ENCODE data around the gene TEX52. TPM values are rescaled to one million over a fixed set of nuclear protein-coding genes. Genes with fewer than 3 reads are reported as not detected.
A peak's percentile ranks its signal among the peaks of the same experiment; 100 is the strongest.
"Not testable (repeated sequence)": the region's sequence is repeated elsewhere in the genome, so short reads cannot be mapped to it uniquely, and the experiment has no call there.

The TEX52 gene
- total RNA-seq, 1 experiment from 2014 or later, result not detected

DNA sequence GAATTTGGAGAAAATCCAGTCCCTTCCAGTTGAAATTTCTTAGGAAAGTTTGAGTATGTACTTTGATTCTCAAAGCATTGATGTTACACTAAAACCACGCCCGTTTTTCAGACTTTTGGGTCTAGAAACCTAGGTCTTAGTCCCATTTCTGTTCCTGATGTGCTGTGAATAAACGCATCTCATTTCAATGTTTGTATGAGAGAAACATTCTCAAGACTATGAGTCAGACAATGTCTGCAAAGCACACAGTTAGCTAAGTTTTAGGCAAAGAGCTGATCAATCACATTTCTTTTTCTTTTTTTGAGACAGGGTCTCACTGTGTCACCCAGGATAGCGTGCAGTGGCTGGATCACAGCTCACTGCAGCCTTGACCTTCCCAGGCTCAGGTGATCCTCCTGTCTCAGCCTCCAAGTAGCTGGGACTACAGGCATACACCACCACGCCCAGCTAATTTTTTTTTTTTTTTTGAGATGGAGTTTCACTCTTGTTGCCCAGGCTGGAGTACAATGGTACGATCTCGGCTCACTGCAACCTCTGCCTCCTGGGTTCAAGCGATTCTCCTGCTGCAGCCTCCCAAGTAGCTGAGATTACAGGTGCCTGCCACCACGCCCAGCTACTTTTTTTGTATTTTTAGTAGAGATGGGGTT, 12.3 kb upstream of the TEX52 start:
- not testable (repeated sequence) for DNase-seq (ENCODE audit: low read depth)

DNA sequence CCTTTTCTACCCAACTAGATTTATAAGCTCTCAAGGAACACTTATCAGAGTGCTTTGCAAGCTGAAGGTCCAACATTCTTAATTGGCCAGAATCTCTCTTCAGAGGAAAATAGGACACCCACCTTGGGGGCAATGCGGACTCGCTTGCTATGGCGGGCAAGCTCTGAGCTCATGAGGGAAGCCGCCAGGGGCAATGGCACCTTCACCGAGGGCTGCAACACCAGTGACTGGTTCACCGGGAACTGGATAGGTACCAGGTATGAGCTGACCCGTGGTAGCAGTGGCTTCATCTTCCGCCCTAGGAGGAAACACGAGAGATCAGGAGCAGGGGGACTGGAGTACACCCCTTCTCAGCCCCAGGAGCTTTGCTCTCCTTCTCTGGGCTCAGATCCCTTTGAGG, 7.4 kb upstream of the TEX52 start:
- no peak for DNase-seq (ENCODE audit: low read depth)

DNA sequence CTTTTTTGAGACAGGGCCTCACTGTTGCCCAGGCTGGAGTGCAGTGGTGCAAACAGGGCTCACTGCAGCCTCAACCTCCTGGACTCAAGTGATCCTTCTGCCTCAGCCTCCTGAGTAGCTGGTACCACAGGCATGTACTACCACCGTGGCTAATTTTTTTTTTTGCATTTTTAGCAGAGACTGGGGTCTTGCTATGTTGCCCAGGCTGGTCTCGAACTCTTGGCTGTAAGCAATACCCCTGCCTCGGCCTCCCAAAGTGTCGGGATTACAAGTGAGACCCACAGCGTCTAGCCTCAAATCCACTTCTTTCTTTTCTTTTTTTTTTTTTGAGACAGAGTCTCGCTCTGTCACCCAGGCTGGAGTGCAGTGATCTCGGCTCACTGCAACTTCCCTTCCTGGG, 6.6 kb upstream of the TEX52 start:
- not testable (repeated sequence) for DNase-seq (ENCODE audit: low read depth)

DNA sequence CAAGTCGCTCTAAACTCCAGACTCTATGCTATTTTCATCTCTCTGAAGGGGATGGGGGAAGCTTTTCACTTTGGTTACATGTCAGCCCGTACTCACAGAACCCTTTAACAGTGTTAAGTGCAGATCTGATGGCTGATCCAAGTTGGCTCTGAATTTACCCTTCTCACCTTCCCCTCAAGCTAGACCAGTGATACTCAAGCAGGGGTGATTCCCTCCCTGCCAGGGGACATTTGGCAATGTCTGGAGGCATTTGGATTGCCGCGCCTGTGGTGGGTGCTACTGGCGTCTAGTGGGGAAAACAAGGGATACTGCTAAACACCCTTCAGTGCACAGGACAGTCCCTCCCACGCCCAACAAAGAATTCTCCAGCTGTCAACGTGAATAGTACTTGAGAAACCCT, 6.0 kb upstream of the TEX52 start:
- DNase-seq (ENCODE audit: low read depth), result no peak

DNA sequence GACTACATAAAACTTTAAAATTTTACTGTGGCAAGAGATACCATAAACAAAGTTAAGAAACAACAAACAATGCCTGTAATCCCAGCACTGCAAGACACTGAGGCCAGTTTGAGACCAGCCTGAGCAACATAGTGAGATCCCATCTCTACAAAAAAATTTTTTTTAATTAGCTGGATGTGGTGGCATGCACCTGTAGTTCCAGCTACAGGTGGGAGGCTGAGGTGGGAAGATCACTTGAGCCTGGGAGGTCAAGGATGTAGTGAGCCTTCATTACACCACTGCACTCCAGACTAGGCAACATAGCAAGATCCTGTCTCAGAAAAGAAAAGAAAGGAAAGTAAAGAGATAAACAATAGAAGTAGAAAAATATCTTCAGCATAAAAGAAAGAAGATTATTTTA, 3.3 kb upstream of the TEX52 start:
- no peak for DNase-seq (ENCODE audit: low read depth)

DNA sequence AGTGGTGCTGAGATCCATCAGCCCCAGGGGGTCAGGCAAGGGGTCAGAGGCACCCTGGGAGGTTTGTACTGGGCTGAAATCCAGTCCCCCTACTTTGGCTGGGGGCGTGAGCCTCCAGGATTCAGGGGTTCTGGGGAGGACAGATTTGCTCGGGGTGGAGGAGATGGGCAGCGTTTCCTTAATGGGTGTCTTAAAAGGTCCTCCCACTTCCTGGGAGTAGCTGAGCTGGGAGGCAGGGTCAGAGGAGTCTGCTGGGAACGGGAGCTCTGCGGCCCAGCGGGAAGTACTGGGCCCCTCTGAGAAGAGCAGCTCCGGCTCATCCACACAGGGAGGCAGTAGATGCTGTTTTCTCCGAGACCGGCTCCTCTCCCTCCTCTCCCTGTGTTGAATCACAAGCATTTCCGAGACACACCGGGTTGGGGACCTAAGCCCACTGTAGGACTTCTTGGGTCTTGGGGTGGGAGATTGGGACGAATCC, 2.1 kb upstream of the TEX52 start:
- no peak for DNase-seq (ENCODE audit: low read depth)

DNA sequence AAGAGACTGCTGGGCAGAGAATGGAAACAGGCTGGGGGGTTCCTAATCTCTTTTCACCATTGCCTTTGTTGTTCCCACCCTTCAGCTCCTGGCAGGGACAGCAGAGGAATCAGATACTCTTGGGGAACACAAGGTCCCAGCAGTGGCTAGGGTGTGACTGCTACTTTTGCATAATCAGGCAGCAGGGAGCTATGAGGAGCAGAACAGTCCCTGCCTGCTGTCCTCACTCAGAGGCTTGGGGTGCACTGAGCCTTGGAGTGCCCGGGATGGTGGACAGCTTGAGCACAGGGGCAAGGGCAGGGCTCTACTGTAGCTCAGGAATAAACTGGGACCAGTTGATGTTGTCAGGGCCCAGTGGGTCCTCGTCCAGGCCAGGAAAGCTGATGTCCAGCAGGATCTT, 1.5 kb upstream of the TEX52 start:
- DNase-seq (ENCODE audit: low read depth), result no peak

DNA sequence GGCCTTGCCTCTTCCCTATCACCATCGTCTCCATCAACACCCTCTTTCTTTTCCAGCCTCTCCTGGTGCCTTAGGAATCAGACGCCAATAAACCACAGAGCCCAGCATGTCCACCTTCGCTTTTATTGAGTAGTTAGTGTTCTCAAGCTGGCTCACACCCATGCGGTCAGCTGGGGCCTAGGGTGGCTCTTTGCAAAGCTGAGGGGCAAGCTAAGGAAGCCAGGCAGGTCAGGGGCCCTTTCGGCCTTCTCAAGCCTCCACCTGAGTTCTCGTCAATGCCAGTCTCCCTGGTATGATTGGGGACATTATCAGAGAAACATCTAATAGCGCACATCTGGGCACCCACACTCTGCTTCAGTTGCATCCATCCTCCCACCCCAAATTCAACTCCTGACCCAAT, 737 bp upstream of the TEX52 start:
- no peak for DNase-seq (ENCODE audit: low read depth)

DNA sequence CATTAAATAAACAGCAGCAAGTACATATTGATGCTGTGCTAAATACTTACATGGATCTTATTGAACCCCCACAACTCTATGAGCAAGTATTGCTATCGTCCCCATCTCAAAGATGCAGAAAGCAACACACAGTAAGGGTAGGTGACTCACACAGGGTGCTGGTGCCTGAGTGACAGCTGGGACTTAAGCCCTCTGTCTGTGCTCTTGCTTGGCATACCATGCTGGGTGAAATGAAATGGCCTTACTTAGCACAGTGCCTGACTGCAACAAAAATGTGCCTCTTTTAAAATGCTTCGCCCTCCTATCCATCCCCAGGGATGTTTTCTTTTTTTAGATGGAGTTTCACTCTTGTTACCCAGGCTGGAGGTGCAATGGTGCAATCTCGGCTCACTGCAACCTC, 788 bp downstream of the TEX52 start:
- peak; percentile 35 for DNase-seq (ENCODE audit: low read depth)

DNA sequence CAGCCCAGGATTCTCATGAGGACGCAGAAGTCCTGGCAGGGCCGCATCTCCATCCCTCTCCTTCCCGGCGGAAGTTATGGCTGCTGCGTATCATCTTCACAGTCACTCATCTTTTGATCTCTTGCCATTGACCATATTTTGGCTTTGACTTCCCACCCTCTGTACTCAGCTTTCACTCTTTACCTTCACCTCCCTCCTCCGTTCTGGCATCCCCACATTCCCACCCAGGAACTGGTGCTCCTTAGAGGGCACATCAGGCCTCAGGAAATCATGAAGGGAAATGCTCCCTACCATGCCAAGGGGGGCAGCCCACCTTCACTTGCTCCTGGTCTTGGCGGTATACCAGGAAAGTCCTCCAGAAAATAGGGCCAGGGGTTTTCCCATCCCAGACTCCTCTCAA, 1.3 kb downstream of the TEX52 start:
- DNase-seq (ENCODE audit: low read depth), result no peak

DNA sequence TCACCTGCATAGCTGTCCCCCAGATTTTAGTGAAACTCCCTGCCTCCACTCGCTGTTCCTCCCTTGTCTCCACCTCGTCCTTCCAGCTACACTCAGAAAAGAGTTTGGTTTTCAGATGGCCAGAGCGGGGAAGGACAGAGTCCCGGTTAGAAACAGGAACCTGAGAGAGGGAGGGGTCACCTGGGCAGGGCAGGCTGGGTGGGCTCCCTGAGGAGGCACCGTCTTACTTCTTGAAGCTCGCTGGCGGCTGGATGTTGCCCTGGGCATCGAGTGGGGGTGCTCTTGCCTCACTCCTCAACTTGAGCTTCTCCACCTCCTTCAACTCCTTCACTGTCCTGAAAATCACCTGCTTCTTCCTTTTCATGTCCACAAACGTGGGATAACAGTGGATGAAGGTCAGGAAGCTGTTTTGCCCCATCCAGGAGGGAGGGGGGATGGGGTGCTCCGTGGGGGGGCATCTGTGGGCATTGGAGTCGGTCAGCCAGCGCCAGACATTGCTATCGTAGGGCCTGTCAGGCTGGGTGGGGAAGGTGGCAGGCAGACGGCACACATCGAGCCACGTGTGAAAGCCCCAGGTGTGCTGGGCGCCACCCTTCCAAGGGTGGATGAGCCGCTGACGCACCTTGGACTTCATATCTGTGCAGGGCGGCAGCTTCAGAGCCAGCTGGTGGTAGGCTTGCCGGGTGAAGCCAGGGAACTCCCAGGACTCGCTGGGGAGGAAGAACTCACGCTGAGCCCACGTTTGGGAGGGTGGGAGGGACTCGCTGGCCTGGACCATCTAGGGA, 2.0 kb downstream of the TEX52 start:
- DNase-seq (ENCODE audit: low read depth), result no peak

DNA sequence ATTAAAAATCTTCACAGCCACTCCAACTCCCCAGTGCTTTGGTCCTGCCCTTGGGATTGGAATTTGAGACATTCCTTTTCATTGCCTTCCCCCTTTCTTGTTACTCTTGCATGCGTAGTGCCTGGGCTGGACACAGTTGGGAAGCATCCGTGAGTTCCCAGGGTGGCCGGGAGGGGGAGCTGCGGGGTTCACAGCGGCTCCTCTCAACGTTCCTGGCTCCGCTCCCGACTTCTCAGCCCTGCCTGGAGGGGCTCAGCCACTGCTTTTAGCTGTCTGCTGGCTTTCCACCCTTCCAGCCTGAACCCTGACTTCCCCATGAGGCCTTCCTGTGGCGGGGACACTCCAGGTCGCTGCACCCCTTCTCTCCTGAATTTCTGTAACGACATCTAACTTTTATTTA, 3.2 kb downstream of the TEX52 start:
- peak; percentile 48 for DNase-seq (ENCODE audit: low read depth)

DNA sequence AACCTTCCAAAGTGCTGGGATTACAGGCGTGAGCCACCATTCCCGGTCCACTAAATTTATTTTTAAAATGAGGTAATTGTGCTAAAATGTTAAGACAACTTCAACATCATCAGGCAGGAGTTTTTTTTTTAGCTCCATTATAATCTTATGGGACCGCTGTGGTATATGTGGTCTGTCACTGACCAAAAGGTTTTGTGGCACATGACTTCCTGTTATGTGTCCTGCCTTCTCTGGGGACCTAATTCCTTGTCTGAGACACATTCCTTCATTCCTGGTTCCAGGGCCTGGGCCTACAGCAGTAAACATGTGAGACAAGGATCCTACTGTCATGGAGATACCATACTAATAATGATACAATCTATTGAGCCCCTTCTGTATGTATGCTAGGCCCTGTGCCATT, 4.9 kb downstream of the TEX52 start:
- no peak for DNase-seq (ENCODE audit: low read depth)

DNA sequence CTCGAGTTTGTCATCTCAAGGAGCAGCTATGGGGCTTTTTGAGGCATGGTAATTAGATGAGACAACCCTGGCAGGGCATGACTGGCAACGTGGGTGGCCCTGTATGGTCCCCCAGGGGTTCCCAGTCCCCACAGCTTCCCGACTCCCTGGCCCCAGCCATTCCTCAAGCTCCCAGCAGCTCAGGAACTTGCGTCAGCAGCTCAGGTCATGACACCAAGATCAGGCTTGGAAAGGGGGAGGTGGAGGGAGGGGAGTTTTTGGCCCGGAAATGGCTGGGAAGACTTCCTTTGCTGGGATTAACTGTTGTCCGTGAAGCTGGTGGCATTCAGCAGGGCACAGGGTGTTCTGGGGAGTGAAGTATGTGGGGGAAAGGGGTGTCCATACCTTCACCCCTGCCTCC, 11.6 kb downstream of the TEX52 start:
- peak; percentile 43 for DNase-seq (ENCODE audit: low read depth)

DNA sequence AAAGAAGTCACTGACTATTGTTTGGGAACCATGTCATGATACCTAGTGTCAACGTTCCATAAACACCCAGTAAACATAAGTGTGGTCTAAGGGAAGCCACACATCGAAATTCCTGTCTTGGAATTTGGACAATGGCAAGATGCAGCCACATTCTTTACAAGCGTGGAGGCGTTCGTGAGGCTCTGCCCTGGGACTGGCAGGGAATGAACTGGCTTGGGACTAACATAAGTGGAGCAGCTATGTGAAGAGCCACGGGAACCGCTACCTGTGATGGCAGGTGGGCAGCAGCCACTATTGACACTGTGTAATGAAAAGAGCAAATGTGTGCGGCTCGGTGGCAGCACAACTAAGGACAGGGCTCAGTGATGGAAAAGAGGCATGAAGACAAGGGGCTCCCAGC, 12.1 kb downstream of the TEX52 start:
- no peak for DNase-seq (ENCODE audit: low read depth)

DNA sequence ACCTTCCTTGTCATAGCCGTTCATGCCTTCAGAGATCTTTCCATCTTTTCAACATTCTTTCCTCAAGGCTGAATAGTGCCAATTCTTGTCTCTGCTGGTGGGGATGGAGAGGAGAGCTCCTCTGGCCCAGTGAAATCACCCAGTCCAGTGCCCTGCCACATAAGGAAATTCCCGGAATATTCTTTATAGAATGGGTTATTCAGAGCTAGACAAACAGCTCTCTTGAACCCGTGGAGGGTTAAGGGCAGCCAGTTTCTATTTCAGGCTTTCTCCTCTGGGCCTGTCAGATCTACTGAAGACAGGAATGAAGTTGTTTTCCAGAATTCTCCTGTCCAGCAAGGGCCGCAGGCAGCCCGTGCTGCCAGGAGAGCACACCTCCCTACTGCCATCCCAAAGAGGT, 13.9 kb downstream of the TEX52 start:
- no peak for DNase-seq (ENCODE audit: low read depth)

DNA sequence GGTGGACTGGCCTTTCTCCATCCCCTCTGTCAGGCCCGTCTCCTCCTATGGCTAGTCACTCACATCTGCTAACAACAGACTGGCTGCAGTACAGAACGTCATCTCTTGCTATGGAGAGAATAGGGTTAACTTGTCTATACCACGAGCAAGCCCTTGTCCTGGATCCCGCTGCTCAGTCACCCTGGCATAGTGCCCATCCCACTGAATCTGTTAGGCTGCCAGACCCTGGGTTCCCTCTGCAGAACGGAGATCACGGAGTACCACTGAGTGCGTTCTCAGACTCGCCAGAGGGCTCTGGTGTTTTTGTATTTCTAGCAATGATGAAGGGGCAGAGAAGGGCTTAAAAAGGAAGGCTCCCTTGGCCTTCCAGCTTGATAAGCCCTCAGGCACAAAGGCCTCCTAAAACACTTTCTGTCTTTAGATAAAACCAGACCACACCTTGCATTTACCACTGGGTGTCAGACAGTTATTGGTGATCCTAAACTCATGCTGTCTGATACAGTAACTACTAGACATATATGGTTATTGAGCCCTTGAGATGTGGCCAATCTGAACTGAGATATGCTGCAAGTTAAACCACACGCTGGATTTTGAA, 15.7 kb downstream of the TEX52 start:
- DNase-seq (ENCODE audit: low read depth), result no peak

DNA sequence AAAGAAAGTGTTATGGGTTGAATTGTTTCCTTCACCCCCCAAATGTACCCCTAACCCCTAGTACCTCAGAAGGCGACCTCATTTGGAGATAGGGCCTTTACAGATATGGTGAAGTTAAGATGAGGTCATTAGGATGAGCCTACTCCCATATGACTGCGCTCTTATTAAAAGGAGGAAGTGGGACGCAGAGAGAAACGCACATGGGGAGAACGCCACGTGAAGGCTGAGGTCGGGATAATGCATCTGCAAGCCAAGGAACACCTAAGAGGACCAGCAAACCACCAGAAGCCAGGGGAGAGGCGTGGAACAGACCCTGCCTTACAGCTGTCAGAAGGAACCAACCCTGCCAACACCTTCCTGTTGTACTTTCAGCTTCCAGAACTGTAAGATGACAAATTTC, 20.3 kb downstream of the TEX52 start:
- DNase-seq (ENCODE audit: low read depth), result no peak

DNA sequence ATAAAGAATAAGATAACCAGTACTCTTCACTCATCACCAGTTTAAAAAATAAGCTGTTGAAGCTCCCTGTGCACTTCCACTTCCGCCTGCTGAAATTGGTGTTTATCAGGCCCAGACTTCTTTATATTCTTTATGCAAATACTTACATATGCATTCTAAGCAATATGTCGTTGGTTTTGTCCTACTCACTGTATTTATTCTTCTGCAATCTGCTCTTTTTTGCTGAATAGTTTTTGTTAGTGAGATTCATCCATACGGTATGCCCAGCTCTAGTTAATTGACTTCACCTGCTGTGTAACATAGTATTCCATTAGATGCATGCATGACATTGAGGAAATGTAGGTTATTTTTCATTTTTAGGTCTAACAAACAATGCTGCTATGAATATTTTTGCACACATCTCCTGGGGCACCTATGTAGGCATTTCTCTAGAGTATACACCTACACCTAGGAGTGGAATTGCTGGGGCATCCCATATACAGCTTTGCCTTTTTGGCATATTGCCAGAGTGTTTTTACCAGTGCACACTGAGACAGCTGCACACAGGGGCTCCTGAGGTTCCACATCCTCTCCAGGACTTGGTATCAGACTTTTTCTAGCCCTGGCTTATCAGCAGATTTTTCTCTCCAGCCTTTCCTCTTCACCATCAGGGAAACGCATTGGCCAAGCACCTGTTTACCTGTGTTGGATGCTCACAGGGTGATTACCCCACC, 21.0 kb downstream of the TEX52 start:
- DNase-seq (ENCODE audit: low read depth), result no peak

DNA sequence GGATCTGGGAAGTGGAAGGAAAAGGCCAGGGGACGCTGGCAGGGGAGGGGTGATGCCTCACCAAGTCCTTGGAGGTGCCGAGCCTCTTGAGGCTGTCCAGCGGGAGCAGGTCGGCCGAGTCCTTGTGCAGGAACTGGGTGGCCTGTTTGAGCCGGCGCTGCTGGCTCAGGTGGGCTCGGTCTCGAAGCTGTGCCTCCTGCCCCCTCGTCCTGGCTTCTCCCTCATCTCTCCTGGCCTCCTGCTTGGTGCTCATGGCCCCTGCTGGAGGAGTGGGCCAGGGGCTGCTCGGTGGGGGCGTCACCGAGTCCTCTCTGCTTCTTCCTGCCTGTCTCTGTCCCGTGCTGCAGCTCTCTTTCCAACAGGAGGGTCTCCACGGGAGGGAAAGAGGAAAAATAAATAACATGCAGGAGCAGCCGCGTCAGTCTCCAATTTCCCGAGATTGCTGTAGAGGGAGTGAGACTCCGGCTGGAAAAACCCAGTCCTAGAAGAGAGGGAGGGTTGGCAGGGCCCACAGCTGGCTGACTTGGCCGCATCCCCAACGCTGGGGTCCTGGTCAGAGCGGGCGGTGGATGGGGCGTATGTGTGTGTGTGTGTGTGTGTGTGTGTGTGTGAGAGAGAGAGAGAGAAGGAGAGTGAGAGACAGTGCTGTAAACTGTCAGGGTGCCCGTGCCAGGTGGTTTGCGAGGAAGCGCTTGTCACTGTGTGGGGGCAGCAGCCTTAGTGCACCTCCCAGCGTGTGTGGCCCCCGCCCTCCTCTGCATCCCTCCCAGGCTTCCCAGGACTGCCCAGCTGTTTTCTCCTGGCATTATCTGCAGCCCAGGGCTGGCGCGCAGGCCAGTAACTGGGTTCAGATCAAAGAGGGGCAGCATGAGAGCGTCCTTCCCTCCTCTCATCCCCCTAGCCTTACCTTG, 22.0 kb downstream of the TEX52 start, which contains the start of gene NRIP2:
Gene NRIP2 (minus strand): TSS at position 455 of the 911 bp plus-strand sequence. CDS start 52 bp downstream, at position 403.
- DNase-seq (ENCODE audit: low read depth), result no peak

DNA sequence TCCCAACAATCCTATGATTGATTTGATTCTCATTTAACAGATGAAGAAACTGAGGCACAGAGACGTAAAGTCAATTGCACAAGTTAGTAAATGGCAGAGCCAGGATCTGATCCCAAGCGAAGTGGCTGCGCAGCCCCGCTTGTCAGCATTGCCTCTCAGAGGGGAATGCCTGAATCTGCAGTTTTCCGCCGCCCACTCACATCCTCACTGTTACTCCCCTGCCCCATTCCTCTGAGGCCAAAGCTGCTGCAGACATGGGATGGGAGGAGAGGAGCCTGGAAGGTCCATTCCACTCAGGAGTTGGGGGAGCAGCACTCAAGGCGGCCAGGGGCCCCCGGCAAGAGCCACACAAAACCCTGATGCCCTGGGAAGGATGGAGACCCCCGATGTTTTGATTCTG, 23.0 kb downstream of the TEX52 start:
- DNase-seq (ENCODE audit: low read depth), result no peak
